Fibroblast of villous mesenchyme (primary cell): ENCODE results near the gene FHL2. TPM values are rescaled to one million over a fixed set of nuclear protein-coding genes. Genes with fewer than 3 reads are reported as not detected.

Source experiments
- DNase-seq: peaks from one replicate; pipeline ENCODE4 v3.0.0-alpha.2; 2010; ENCODE audit warnings: low read depth
- H3K4me3 ChIP-seq: 2 replicates; pipeline ENCODE4 v1.5.1; 2011; ENCODE audit warnings: low read depth, mild to moderate bottlenecking, low read length
- total RNA-seq: library from RNA; depleted of rRNA; stranded (reverse); fragments of >200 nt; gene quantifications from 2 replicates; pipeline ENCODE4 v1.2.3, GENCODE V29; 2012
- TF ChIP-seq, protein P1 (sequence below): IDR thresholded peaks from 2 replicates; pipeline ENCODE4 v1.5.1; 2012; ENCODE audit warnings: low read depth, mild to moderate bottlenecking, low read length; ENCODE audit not compliant: insufficient read depth

The FHL2 gene
- total RNA-seq, 1 donor: 343 TPM

GRCh38 chr2:105369777-105370690, 28.8 kb downstream of the FHL2 start:
- no peak overlapping the region for H3K4me3 ChIP-seq
- peak; percentile 92 for DNase-seq
- TF ChIP-seq, protein P1, sequence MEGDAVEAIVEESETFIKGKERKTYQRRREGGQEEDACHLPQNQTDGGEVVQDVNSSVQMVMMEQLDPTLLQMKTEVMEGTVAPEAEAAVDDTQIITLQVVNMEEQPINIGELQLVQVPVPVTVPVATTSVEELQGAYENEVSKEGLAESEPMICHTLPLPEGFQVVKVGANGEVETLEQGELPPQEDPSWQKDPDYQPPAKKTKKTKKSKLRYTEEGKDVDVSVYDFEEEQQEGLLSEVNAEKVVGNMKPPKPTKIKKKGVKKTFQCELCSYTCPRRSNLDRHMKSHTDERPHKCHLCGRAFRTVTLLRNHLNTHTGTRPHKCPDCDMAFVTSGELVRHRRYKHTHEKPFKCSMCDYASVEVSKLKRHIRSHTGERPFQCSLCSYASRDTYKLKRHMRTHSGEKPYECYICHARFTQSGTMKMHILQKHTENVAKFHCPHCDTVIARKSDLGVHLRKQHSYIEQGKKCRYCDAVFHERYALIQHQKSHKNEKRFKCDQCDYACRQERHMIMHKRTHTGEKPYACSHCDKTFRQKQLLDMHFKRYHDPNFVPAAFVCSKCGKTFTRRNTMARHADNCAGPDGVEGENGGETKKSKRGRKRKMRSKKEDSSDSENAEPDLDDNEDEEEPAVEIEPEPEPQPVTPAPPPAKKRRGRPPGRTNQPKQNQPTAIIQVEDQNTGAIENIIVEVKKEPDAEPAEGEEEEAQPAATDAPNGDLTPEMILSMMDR: peak; percentile 77

- TF ChIP-seq, protein P1: no peak
- H3K4me3 ChIP-seq: no peak overlapping the region
- no peak for DNase-seq
These were observed 30.0 kb downstream of the FHL2 start for GRCh38 chr2:105368759-105369408.

DNA sequence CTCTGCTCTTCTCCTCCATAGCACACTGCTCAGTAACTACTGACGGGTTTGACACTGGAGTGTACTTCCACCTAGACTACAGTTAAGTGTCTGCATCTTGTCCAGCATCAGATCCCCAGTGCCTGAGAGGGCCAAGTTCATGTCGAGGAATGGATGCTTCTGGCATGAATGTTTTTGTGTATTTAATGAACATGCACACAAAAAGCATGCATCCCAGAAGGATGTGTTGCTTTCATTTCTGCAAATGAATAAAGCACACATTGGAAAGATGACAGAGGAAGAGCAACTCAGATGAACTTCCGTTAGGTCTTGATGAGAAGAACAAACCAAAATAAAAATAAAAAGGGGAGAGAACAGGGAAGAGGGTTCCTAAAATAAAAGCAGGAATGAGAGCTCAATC, 33.6 kb downstream of the FHL2 start:
- TF ChIP-seq, protein P1: no peak
- no peak for DNase-seq
- no peak overlapping the region for H3K4me3 ChIP-seq

- TF ChIP-seq, protein P1: no peak
- no peak overlapping the region for H3K4me3 ChIP-seq
- DNase-seq: no peak
These were observed 34.3 kb downstream of the FHL2 start for GRCh38 chr2:105364436-105365139.

GRCh38 chr2:105362862-105363591, 35.8 kb downstream of the FHL2 start:
- TF ChIP-seq, protein P1: no peak
- DNase-seq: no peak
- no peak overlapping the region for H3K4me3 ChIP-seq
